Loucy (cell line): ENCODE data around the gene PSME2.

Source experiments
- EZH2phosphoT487 ChIP-seq: fragments of 200-600 bp; IDR thresholded peaks from 2 replicates; pipeline ENCODE4 v1.6.1; 2018; ENCODE audit warnings: antibody characterized with exemption, mild to moderate bottlenecking, moderate library complexity, borderline replicate concordance
- TF ChIP-seq, protein P1 (sequence below): fragments of 200-600 bp; sonication (generic); conservative IDR thresholded peaks from 2 replicates; pipeline ENCODE4 v1.5.1; 2014; ENCODE audit warnings: mild to moderate bottlenecking, antibody characterized with exemption, low read length

DNA sequence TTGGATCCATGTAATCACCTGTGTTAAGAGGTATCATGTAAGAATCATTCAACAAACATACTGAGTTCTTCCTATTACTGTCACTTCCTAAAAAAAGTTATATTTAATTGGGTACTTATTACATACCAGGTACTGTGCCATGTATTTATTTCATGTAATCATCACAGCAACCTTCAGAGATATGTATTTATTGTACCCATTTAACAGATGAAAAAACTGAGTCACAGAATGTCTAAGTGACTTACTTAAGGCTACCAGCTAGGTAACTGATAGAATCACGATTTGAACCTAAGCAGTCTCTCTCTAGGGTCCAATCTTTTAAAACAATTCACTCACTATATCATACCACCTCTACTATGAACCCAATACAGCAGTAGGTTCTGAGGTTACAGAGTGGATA lies 2.0 kb downstream of the PSME2 start:
- TF ChIP-seq, protein P1, sequence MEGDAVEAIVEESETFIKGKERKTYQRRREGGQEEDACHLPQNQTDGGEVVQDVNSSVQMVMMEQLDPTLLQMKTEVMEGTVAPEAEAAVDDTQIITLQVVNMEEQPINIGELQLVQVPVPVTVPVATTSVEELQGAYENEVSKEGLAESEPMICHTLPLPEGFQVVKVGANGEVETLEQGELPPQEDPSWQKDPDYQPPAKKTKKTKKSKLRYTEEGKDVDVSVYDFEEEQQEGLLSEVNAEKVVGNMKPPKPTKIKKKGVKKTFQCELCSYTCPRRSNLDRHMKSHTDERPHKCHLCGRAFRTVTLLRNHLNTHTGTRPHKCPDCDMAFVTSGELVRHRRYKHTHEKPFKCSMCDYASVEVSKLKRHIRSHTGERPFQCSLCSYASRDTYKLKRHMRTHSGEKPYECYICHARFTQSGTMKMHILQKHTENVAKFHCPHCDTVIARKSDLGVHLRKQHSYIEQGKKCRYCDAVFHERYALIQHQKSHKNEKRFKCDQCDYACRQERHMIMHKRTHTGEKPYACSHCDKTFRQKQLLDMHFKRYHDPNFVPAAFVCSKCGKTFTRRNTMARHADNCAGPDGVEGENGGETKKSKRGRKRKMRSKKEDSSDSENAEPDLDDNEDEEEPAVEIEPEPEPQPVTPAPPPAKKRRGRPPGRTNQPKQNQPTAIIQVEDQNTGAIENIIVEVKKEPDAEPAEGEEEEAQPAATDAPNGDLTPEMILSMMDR, result no peak
- TF ChIP-seq EZH2phosphoT487, result no peak
